Measurements from ENCODE around the gene IMPG1.

IMPG1 gene

GRCh38 chr6:76072562-76072961 lies at the start of gene IMPG1:
Gene IMPG1, minus strand, starts transcription at chr6:76072662. Its CDS starts 174 bp downstream, at chr6:76072488.
- no peak for DNase-seq

DNA sequence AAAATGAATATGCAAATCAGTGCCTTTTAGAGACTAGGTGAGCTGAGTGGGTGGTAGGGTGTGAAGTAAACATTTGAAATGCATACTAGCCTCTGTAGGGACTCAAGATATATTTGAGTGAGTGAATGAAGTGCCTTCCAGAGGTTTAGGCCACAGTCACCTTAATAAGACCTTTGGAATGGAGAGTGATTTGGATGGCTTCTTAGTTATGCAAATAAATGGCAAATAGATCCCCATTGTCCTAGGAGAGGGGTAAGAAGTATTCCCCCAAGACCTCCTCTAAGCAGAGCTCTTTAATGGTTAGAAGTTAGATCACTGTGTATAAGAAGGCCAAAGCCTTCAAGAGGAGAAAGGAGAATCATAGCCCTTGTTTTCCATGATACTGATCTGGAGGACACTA lies 47.8 kb upstream of the IMPG1 start:
- DNase-seq, result no peak

DNA sequence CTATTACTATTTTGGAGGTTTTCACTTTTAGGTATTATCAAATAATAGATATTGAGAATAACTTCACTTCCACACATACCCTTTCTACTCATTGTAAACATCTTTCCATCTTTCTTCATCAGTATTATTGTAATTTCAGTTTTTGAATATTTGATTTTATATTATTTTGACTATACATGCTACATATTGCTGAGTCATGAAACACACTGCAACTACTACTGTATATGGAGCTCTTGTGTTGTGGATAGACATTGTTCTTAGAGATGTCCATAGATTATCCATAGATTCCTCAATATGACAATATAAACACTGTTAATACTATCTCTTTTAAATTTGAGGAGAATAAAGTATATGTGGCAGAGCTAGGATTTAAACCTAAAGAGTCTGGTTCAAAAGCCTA lies 819 bp upstream of the IMPG1 start:
- DNase-seq, result no peak

- no peak for DNase-seq
Measured at GRCh38 chr6:76057469-76057868, 15.0 kb downstream of the IMPG1 start.

GRCh38 chr6:76052314-76052713 lies 20.1 kb downstream of the IMPG1 start:
- DNase-seq, result no peak

- peak; percentile 4 for DNase-seq
Measured at GRCh38 chr6:76043690-76044089, 28.8 kb downstream of the IMPG1 start.

DNA sequence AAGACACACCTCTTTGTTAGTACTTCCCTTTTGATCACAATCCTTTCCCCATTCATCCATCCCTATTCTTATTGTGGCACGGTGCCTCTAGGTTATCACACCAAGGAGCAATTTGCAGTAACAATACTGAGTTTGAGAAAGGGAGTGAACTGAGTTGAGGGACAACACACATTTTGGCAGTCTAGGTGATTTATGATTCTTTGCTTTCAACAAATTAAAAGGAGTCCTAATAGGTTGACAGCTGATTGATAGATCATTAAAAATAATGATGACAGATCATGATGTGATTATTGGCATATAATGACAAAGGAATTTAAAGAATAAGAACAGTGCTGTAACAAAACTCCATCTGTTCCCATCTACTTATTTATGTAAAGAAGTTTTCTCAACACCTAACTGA lies 36.7 kb downstream of the IMPG1 start:
- no peak for DNase-seq

- DNase-seq, result no peak
Measured at GRCh38 chr6:76026101-76026500, 46.4 kb downstream of the IMPG1 start.

GRCh38 chr6:76014626-76015530 lies 57.6 kb downstream of the IMPG1 start:
- no peak for DNase-seq

DNA sequence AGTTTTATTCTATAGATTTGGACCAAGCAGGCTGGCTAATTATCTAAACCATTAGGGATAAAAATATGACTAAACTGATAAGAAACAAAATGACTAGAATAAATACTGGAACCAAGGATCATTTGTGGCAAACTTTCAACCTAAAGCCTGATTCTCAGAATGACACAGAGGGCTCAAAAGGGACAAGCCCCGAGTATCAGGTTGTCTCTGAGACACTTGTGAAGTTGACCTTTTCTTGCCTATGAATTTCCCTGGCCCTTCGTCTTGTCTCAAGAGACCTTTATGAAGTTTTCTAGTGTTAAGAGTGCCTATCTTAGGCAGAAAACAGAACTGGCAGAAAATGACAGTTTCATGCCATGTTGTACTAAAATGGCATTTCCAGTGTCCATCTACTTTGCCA lies 68.3 kb downstream of the IMPG1 start:
- DNase-seq, result no peak

GRCh38 chr6:76003686-76004085 lies 68.8 kb downstream of the IMPG1 start:
- DNase-seq, result no peak

GRCh38 chr6:76003113-76003512 lies 69.3 kb downstream of the IMPG1 start:
- no peak for DNase-seq

DNA sequence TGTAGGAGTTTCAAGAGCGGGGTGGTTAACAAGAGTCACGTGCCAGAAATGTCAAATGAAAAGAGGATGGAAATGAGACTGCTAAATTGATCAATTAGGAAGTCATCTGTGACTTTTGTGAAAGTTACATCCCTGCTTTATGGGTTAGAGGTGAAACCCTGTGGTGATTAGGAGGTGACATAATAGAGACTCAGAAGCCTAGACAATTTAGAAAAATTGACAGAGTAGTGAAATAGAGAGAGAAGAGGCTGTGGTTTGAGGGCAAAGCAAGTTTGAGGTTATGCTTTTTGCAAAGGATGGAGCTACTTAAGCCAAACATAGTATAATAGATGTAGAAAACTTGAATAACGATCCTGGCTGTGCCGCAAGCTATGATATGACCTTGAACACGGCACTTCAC lies 71.8 kb downstream of the IMPG1 start:
- DNase-seq, result no peak

GRCh38 chr6:75997696-75998095 lies 74.8 kb downstream of the IMPG1 start:
- peak; percentile 5 for DNase-seq

DNA sequence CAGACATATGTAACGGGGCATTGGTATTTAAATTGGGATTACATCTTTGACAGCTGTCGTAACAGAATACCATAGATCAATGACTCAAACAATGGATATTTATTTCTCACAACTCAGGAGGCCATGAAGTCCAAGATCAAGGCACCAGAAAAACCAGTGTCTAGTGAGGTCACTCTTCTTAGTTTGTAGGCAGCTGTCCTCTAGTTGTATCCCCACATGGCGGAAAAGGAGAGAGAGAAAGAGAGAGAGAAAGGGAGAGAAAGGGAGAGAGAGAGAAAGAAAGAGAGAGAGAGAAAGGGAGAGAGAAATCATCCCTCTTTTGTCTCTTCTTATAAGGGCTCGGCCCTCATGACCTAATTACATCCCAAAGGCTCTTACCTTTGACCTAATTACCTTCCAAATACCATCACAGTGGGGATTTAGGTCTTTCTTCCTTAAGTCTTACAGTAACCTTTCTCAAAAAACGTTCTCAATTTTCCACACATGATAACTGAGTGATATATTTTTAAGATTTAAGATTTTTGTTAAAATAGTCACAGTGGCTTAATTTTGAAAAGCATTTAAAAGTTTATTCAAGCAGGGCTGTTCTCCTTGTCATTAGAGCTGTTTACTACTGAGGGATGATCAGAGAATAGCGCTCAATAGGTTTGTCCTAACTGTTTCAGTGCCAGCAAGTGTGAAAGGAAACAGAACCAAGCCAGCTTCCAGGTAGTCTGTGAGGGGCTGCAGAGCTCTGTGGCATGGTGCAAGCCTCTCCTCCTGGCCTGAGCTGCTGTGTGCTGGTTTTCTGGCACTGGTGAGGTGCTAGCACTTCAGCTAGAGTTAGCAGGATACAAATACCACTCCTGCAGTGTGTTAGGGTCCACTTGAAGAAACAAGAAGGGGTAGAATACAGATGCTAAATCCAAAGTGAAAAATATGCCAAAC lies 79.0 kb downstream of the IMPG1 start:
- DNase-seq, result no peak

DNA sequence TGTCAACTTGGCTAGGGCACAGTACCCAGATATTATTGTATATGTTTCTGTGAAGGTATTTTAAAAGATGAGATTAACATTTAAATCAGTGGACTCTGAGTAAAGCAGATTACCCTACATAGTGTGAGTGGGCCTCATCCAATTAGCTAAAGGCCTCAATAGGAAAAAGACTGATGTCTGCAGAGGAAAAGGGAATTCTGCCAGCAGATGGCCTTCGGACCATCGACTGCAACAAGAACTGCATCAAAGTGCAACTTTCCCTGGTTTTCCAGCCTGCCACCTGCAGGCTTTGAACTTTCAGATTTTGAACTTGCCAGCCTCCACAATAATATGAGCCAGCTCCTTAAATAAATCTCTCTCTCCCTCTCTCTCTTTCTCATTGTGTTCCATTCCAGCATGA lies 80.5 kb downstream of the IMPG1 start:
- no peak for DNase-seq

- DNase-seq, result no peak
Measured at GRCh38 chr6:75986935-75987334, 85.5 kb downstream of the IMPG1 start.

DNA sequence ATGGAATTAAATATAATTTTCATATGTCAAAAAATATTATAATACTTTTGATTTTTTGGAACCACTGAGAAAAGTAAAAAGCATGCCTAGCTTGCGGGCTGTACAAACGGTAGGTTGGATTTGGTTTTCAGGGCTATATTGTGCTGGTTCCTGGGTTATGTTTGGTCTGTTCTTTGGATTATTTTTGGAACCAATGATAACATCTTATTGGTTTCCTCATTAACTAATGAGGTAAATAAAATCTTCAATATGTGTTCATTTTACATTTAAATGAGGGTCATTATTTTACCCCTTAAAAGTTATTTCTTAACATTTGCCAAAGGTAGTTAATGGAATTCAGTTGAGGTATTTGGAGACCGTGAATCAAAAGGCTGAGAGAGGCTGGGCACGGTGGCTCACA lies 96.6 kb downstream of the IMPG1 start:
- no peak for DNase-seq

DNA sequence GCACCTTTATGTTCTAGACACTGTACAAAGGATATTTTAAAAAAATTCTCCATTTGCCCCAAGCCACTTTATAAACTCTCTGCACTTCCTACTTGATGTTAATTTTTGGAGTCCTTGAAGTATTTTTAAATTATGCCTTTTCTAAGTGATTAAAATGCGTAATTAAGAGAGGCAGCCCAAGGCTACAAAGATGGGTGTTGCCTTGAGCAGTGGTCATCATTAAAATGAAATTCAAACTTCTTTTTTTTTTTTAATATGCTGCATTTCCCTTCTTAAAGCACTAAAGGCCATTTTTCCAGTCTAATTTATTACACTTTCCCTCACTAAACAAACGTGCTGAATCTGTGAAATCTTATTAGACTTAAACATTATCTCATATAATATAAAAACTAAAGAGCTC lies 102.4 kb downstream of the IMPG1 start:
- DNase-seq, result no peak

GRCh38 chr6:75968143-75968542 lies 104.3 kb downstream of the IMPG1 start:
- no peak for DNase-seq

- no peak for DNase-seq
Measured at GRCh38 chr6:75963569-75963968, 108.9 kb downstream of the IMPG1 start.

DNA sequence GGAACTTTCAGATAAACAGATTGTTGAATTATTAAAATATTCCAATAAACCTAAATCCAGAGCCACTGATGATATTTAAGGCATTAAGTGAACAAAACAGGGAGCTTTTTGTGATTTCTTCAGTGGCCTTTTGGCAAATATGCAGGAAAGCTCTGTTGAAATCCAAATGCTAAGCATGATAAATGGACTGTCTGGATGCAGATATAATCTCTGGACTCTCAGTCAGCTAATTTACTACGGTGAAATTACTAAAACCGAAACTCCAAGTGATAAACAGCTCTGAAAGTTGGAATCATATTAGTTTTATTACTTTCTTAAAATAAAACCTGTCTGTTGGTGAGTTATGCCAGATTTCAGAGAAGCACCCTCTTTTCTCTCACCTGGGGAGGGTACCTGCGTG lies 120.3 kb downstream of the IMPG1 start:
- DNase-seq, result no peak

DNA sequence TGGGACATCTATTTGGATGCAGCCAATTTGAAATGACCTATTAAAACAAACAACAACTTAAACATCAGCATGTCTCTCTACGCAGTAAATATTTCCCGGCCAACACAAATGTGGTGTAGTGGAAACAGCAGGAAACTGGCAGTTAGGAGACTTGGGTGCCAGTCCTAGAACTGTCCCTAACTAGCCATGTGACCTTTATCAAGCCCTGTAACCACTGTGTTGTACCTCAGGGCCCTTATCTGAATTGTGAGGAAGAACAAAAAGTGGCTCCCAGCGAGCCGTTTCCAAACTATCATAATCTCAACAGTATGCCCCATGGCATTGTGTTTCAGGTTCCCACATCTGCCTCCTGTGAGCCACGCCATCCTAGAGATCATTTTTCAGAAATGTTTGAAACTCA lies 124.5 kb downstream of the IMPG1 start:
- no peak for DNase-seq
